Body of pancreas (tissue), 4 donors: ENCODE data around the gene GORAB.

Source experiments
- POLR2A ChIP-seq, 3 donors: fragments of 450-650 bp; IDR thresholded peaks; one replicate each; pipeline ENCODE4 v1.6.1; 2016; ENCODE audit warnings: antibody characterized with exemption in 3 of 3, mild to moderate bottlenecking in 2 of 3
- TF ChIP-seq, protein P1 (sequence below), 7 experiments: fragments of 450-650 bp in 4 of 7; fragments of 200-600 bp in 3 of 7; sonication (generic) in 3 of 7; IDR thresholded peaks; one replicate each; pipeline ENCODE4 v1.5.1; 2016 to 2019; ENCODE audit warnings: antibody characterized with exemption in 7 of 7

DNA sequence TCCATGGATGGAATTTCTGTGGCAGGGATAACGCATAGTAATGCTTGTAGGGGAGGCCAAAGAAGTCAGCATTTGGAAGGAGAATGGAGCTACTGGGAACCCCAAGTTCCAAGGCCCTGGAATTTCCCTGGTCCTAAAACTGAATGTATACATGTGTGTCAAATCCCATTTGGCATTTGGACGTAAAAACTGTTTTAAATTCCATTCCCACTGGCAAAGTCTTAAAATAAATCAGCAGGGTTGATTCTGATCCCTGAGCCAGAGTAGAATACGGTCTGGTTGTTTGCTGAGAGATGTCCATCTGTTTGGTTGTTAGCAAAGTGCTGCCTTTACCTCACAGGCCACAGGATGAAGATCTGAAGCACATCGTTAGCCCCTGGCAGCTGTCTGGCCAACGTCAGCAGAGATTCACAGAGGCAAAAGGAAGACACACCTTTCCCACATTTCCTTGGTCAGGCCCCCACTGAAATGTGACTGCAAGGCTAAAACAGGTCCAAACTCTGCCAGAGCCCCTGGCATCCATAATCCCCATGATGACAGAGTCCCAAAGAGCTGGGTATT lies 62.2 kb downstream of the GORAB start:
- TF ChIP-seq, protein P1, sequence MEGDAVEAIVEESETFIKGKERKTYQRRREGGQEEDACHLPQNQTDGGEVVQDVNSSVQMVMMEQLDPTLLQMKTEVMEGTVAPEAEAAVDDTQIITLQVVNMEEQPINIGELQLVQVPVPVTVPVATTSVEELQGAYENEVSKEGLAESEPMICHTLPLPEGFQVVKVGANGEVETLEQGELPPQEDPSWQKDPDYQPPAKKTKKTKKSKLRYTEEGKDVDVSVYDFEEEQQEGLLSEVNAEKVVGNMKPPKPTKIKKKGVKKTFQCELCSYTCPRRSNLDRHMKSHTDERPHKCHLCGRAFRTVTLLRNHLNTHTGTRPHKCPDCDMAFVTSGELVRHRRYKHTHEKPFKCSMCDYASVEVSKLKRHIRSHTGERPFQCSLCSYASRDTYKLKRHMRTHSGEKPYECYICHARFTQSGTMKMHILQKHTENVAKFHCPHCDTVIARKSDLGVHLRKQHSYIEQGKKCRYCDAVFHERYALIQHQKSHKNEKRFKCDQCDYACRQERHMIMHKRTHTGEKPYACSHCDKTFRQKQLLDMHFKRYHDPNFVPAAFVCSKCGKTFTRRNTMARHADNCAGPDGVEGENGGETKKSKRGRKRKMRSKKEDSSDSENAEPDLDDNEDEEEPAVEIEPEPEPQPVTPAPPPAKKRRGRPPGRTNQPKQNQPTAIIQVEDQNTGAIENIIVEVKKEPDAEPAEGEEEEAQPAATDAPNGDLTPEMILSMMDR (IDR thresholded peaks at IDR 0.05), result no peak
- no peak for TF ChIP-seq POLR2A (IDR thresholded peaks at IDR 0.05)
